ENCODE data around the gene ADGRV1. TPM values are rescaled to one million over a fixed set of nuclear protein-coding genes. Genes with fewer than 3 reads are reported as not detected.

The ADGRV1 gene
- total and polyA plus RNA-seq, 9 of the 15 experiments (the other 6 are each of a cell fraction or from before 2014, with no cell fraction given): 21.7 to 156 (median 58.2) TPM

GRCh38 chr5:90655423-90655822 lies 96.8 kb downstream of the ADGRV1 start:
- Histone ChIP-seq H3K9ac (ENCODE audit: insufficient read depth in 1 of 2, low read depth in 2 of 2, low read length in 2 of 2) (peak overlapping the region in 1 of 2 experiments; percentile 43; a peak in 2 of 4 replicates), H3K4me1 (replicated peaks in 1 of 2; ENCODE audit: control insufficient read depth in 2 of 2, insufficient read depth in 2 of 2, low read length in 2 of 2) (peaks cover 6 to 43% of the 10 kb centered on the region in 2 experiments; a peak in 4 of 5 replicates), H4K20me1 (replicated peaks; ENCODE audit: control insufficient read depth, insufficient read depth, low read length) (no peaks in the 10 kb centered on the region), H3K9me1 (ENCODE audit: control insufficient read depth, insufficient read depth, low read length) (no peaks in the 10 kb centered on the region), H2AFZ (ENCODE audit: low read depth, low read length) (peak overlapping the region; percentile 27; the same call in 1 of the 2 replicates), H3K27me3 (ENCODE audit: control insufficient read depth in 2 of 2, insufficient read depth in 2 of 2, low read length in 2 of 2) (no peaks in the 10 kb centered on the region), H3K27ac (ENCODE audit: extremely low read depth, low read depth, low read length) (peak overlapping the region; percentile 55), H3K79me2 (ENCODE audit: control insufficient read depth, insufficient read depth, low read length) (peaks cover 96% of the 10 kb centered on the region), H3K4me2 (ENCODE audit: insufficient read depth, low read length) (peak overlapping the region; percentile 34), H3K36me3 (ENCODE audit: control insufficient read depth, insufficient read depth, low read length) (peaks cover 63% of the 10 kb centered on the region), H3K9me3 (replicated peaks; ENCODE audit: control insufficient read depth, insufficient read depth, low read depth, low read length) (no peaks in the 10 kb centered on the region), H3K4me3 (no peak overlapping the region)
- no TSS peak for BruUV-seq (replicated peaks)
- ChIA-PET CTCF (ENCODE audit: low intra/inter-chr PET ratio) (no interaction called here), POLR2A (interaction anchor here (1.8 kb wide), 1 partner anchor 9 kb away, joined by 5 read pairs; no protein-coding TSS in a partner anchor)
- no peak for DNase-seq (ENCODE audit: extremely low read depth in 1 of 4, low spot score in 3 of 4)
- 32% methylated on average over 1 of the region's 1 CpG for WGBS (ENCODE audit: insufficient coverage, low coverage, missing lambda C conversion rate)
- intact Hi-C loops (cut with micrococcal nuclease) (no loop called here), in situ Hi-C loops (cut with MboI) (no loop called here)
- FAIRE-seq: no peak
- ATAC-seq: no peak
- no peak for TF ChIP-seq ZNF449 (CRISPR knock-in tag; IDR thresholded peaks at IDR 0.05)
- TF ChIP-seq SMAD1 (IDR thresholded peaks at IDR 0.05; ENCODE audit: low read depth, low read length, partially characterized antibody): no peak
- peak; percentile 57; the same call in 1 of the 2 replicates for TF ChIP-seq MECOM (CRISPR knock-in tag; IDR thresholded peaks at IDR 0.05)
- no peak for TF ChIP-seq MCM5 (IDR thresholded peaks at IDR 0.05; ENCODE audit: low read depth)
- TF ChIP-seq NR3C1 (CRISPR knock-in tag; IDR thresholded peaks at IDR 0.05): no peak
- TF ChIP-seq CLOCK (CRISPR knock-in tag; IDR thresholded peaks at IDR 0.05; ENCODE audit: borderline replicate concordance): no peak
- no peak for TF ChIP-seq ZBTB12 (CRISPR knock-in tag; IDR thresholded peaks at IDR 0.05)
- no peak for TF ChIP-seq RBM15 (IDR thresholded peaks at IDR 0.05; ENCODE audit: insufficient read depth, low read length)
- no peak for TF ChIP-seq U2AF2 (optimal IDR thresholded peaks at IDR 0.05; ENCODE audit: low read depth, low read length)
- TF ChIP-seq MTA1 (IDR thresholded peaks at IDR 0.05; ENCODE audit: borderline replicate concordance): no peak
- TF ChIP-seq ZBTB5 (IDR thresholded peaks at IDR 0.05): no peak
- no peak for TF ChIP-seq E2F6 (IDR thresholded peaks at IDR 0.05; ENCODE audit: borderline replicate concordance in 1 of 2, extremely low read depth in 1 of 2, insufficient read depth in 1 of 2, insufficient read length in 1 of 2, low read depth in 1 of 2, low read length in 1 of 2, poor library complexity in 1 of 2, severe bottlenecking in 1 of 2)

Measured in K562 (cell line).